ENCODE results near the gene ATG16L1. TPM values are rescaled to one million over a fixed set of nuclear protein-coding genes. Genes with fewer than 3 reads are reported as not detected.
A peak's percentile ranks its signal among the peaks of the same experiment; 100 is the strongest.

ATG16L1 gene
- total and polyA plus RNA-seq, 9 of the 15 experiments (the other 6 are each of a cell fraction or from before 2014, with no cell fraction given) = 6.4 to 21.3 (median 17.2) TPM

GRCh38 chr2:233210281-233210680 is 41.2 kb upstream of the ATG16L1 start:
- Histone ChIP-seq H3K36me3 (ENCODE audit: control insufficient read depth, insufficient read depth, low read length) (no peaks in the 10 kb centered on the region), H2AFZ (ENCODE audit: low read depth, low read length) (no peak overlapping the region), H3K79me2 (ENCODE audit: control insufficient read depth, insufficient read depth, low read length) (no peaks in the 10 kb centered on the region), H4K20me1 (replicated peaks; ENCODE audit: control insufficient read depth, insufficient read depth, low read length) (no peaks in the 10 kb centered on the region), H3K9ac (ENCODE audit: insufficient read depth in 1 of 2, low read depth in 2 of 2, low read length in 2 of 2) (no peak overlapping the region; a peak in 1 of 4 replicates), H3K4me3 (no peak overlapping the region), H3K9me1 (ENCODE audit: control insufficient read depth, insufficient read depth, low read length) (no peaks in the 10 kb centered on the region), H3K4me2 (ENCODE audit: insufficient read depth, low read length) (no peak overlapping the region), H3K9me3 (replicated peaks; ENCODE audit: control insufficient read depth, insufficient read depth, low read depth, low read length) (no peaks in the 10 kb centered on the region), H3K27ac (ENCODE audit: extremely low read depth, low read depth, low read length) (no peak overlapping the region), H3K27me3 (ENCODE audit: control insufficient read depth in 2 of 2, insufficient read depth in 2 of 2, low read length in 2 of 2) (no peaks in the 10 kb centered on the region), H3K4me1 (replicated peaks in 1 of 2; ENCODE audit: control insufficient read depth in 2 of 2, insufficient read depth in 2 of 2, low read length in 2 of 2) (peaks cover 0 to 11% of the 10 kb centered on the region in 2 experiments; a peak in 2 of 5 replicates)
- intact Hi-C loops (cut with micrococcal nuclease) (no loop called here), in situ Hi-C loops (cut with MboI) (no loop called here)
- POLR2A ChIA-PET = interaction anchor here (1.0 kb wide), 1 partner anchor 42 kb away, joined by 3 read pairs; no protein-coding TSS in a partner anchor
- no peak for FAIRE-seq
- peak; percentile 54 for TF ChIP-seq RBM25 (IDR thresholded peaks at IDR 0.05; ENCODE audit: low read depth, low read length, severe bottlenecking)
- no peak for TF ChIP-seq ZNF77 (CRISPR knock-in tag; IDR thresholded peaks at IDR 0.05)
- CTCF ChIA-PET (ENCODE audit: low intra/inter-chr PET ratio) = interaction anchor here (0.7 kb wide), 1 partner anchor 24 kb away, joined by 3 read pairs; no protein-coding TSS in a partner anchor
- no TSS peak for BruUV-seq (replicated peaks)
- no peak for ATAC-seq
- no peak for DNase-seq (ENCODE audit: extremely low read depth in 1 of 4, low spot score in 3 of 4)
- 35% methylated on average over 6 of the region's 8 CpGs for WGBS (ENCODE audit: insufficient coverage, low coverage, missing lambda C conversion rate)

- Histone ChIP-seq H3K4me2 (ENCODE audit: insufficient read depth, low read length) (no peak overlapping the region), H3K27ac (ENCODE audit: extremely low read depth, low read depth, low read length) (no peak overlapping the region), H3K36me3 (ENCODE audit: control insufficient read depth, insufficient read depth, low read length) (no peaks in the 10 kb centered on the region), H3K4me1 (replicated peaks in 1 of 2; ENCODE audit: control insufficient read depth in 2 of 2, insufficient read depth in 2 of 2, low read length in 2 of 2) (peaks cover 0 to 11% of the 10 kb centered on the region in 2 experiments; a peak in 2 of 5 replicates), H3K79me2 (ENCODE audit: control insufficient read depth, insufficient read depth, low read length) (no peaks in the 10 kb centered on the region), H3K9ac (ENCODE audit: insufficient read depth in 1 of 2, low read depth in 2 of 2, low read length in 2 of 2) (no peak overlapping the region), H3K9me1 (ENCODE audit: control insufficient read depth, insufficient read depth, low read length) (no peaks in the 10 kb centered on the region), H4K20me1 (replicated peaks; ENCODE audit: control insufficient read depth, insufficient read depth, low read length) (no peaks in the 10 kb centered on the region), H3K4me3 (no peak overlapping the region), H3K9me3 (replicated peaks; ENCODE audit: control insufficient read depth, insufficient read depth, low read depth, low read length) (no peaks in the 10 kb centered on the region), H2AFZ (ENCODE audit: low read depth, low read length) (no peak overlapping the region), H3K27me3 (ENCODE audit: control insufficient read depth in 2 of 2, insufficient read depth in 2 of 2, low read length in 2 of 2) (no peaks in the 10 kb centered on the region)
- POLR2A ChIA-PET = interaction anchor here (0.6 to 1.0 kb wide), 2 partner anchors 41 to 1664 kb away, joined by 3 read pairs; no protein-coding TSS in a partner anchor
- no TSS peak for BruUV-seq (replicated peaks)
- CTCF ChIA-PET (ENCODE audit: low intra/inter-chr PET ratio) = no interaction called here
- no peak for TF ChIP-seq ZNF354B (CRISPR knock-in tag; IDR thresholded peaks at IDR 0.05)
- no peak for TF ChIP-seq PRPF4 (IDR thresholded peaks at IDR 0.05; ENCODE audit: insufficient read depth, low read depth, low read length, poor library complexity, severe bottlenecking)
- no peak for TF ChIP-seq GMEB1 (CRISPR knock-in tag; IDR thresholded peaks at IDR 0.05)
- no peak for TF ChIP-seq ZNF592 (IDR thresholded peaks at IDR 0.05)
- no peak for TF ChIP-seq ZNF282 (CRISPR knock-in tag; IDR thresholded peaks at IDR 0.05)
- in situ Hi-C loops (cut with MboI) = no loop called here
- intact Hi-C loops (cut with micrococcal nuclease) = no loop called here
- FAIRE-seq (no peak), DNase-seq (ENCODE audit: extremely low read depth in 1 of 4, low spot score in 3 of 4) (no peak), ATAC-seq (no peak)
- 62% methylated on average over 11 of the region's 18 CpGs for WGBS (ENCODE audit: insufficient coverage, low coverage, missing lambda C conversion rate)
These were observed 40.5 kb upstream of the ATG16L1 start for GRCh38 chr2:233210843-233211547.

Data from K562 (cell line).